Mucosa of descending colon (tissue), 3 donors: ENCODE measurements around the gene CATSPER3. TPM values are rescaled to one million over a fixed set of nuclear protein-coding genes. Genes with fewer than 3 reads are reported as not detected.

Experiments used
- ATAC-seq: fragments of 200-7000 bp; cut with Tn5 transposase; one replicate; pipeline ENCODE4 v1.9.1; 2020; ENCODE audit warnings: mild to moderate bottlenecking, moderate library complexity
- DNase-seq, 3 donors: peaks; one replicate each; pipeline ENCODE4 v3.0.0-alpha.2; 2020
- H3K36me3 ChIP-seq: fragments of 200-600 bp; one replicate; pipeline ENCODE4 v1.8.0; 2021; ENCODE audit warnings: low read depth, mild to moderate bottlenecking
- H3K4me1 ChIP-seq: fragments of 200-600 bp; one replicate; pipeline ENCODE4 v1.8.0; 2021; ENCODE audit warnings: low read depth, mild to moderate bottlenecking
- H3K4me3 ChIP-seq: fragments of 200-600 bp; one replicate; pipeline ENCODE4 v1.8.0; 2021; ENCODE audit warnings: mild to moderate bottlenecking
- H3K9me3 ChIP-seq: fragments of 200-600 bp; one replicate; pipeline ENCODE4 v1.8.0; 2021; ENCODE audit warnings: mild to moderate bottlenecking
- CTCF ChIP-seq: fragments of 200-600 bp; IDR thresholded peaks from one replicate; pipeline ENCODE4 v1.8.0; 2022; ENCODE audit warnings: antibody characterized with exemption, mild to moderate bottlenecking
- intact Hi-C, 2 donors: fragments of 100-400 bp; cut with DNase I in 1 of 2; cut with micrococcal nuclease in 1 of 2; formaldehyde crosslinking; loops; one replicate each; pipeline versions ENCODE4 v1.11.0 to v1.11.1; 2022; cut with DNase I, micrococcal nuclease
- total RNA-seq, 3 donors: library from RNA; stranded (reverse); fragmentation: NEBNext Ultra II Directional in 2 of 3; extraction: Animal tissue kit (Norgen Biotek cat#: 25700) in 2 of 3; gene quantifications; one replicate each; pipeline versions ENCODE4 v1.2.1 to v1.2.4, GENCODE V29; 2021 to 2023
- donor health status: DM: no; HTN: no; CAD: no; lungs with moderate emphysema.
- donor health status: DM: no; HTN: no; CAD: no.
- donor health status: DM: no; HTN: yes; CAD: no.

The CATSPER3 gene
- total RNA-seq, 3 donors from 2014 or later = 1.3 to 1.5 (median 1.3) TPM

GRCh38 chr5:134935711-134936602 lies 31.8 kb upstream of the CATSPER3 start:
- ATAC-seq = no peak
- intact Hi-C loops = no loop called here
- H3K4me1 ChIP-seq = no peaks in the 10 kb centered on the region
- H3K9me3 ChIP-seq = no peaks in the 10 kb centered on the region
- H3K36me3 ChIP-seq = no peaks in the 10 kb centered on the region
- no peak for DNase-seq
- TF ChIP-seq CTCF = no peak
- no peak overlapping the region for H3K4me3 ChIP-seq

- TF ChIP-seq CTCF = no peak
- H3K36me3 ChIP-seq = no peaks in the 10 kb centered on the region
- no peaks in the 10 kb centered on the region for H3K4me1 ChIP-seq
- DNase-seq = no peak
- no peaks in the 10 kb centered on the region for H3K9me3 ChIP-seq
- no peak overlapping the region for H3K4me3 ChIP-seq
- intact Hi-C loops = no loop called here
- ATAC-seq = no peak
Observed at GRCh38 chr5:134937526-134937925, 30.2 kb upstream of the CATSPER3 start.

- no peaks in the 10 kb centered on the region for H3K9me3 ChIP-seq
- intact Hi-C loops = no loop called here
- ATAC-seq = no peak
- no peaks in the 10 kb centered on the region for H3K4me1 ChIP-seq
- no peak overlapping the region for H3K4me3 ChIP-seq
- no peak for DNase-seq
- no peaks in the 10 kb centered on the region for H3K36me3 ChIP-seq
- TF ChIP-seq CTCF = no peak
Observed at GRCh38 chr5:134938030-134938429, 29.7 kb upstream of the CATSPER3 start.

GRCh38 chr5:134939500-134939899 lies 28.2 kb upstream of the CATSPER3 start:
- no peak for TF ChIP-seq CTCF

GRCh38 chr5:134943547-134943946 lies 24.2 kb upstream of the CATSPER3 start:
- intact Hi-C loops = no loop called here
- no peak for TF ChIP-seq CTCF

More at GRCh38 chr5:134939500-134939899, 28.2 kb upstream of the CATSPER3 start:
- DNase-seq = no peak
- Histone ChIP-seq H3K4me3 (no peak overlapping the region), H3K4me1 (no peaks in the 10 kb centered on the region), H3K36me3 (no peaks in the 10 kb centered on the region), H3K9me3 (no peaks in the 10 kb centered on the region)
- intact Hi-C loops = no loop called here
- no peak for ATAC-seq

More at GRCh38 chr5:134943547-134943946, 24.2 kb upstream of the CATSPER3 start:
- Histone ChIP-seq H3K4me1 (no peaks in the 10 kb centered on the region), H3K4me3 (no peak overlapping the region), H3K36me3 (no peaks in the 10 kb centered on the region), H3K9me3 (no peaks in the 10 kb centered on the region)
- DNase-seq (no peak), ATAC-seq (no peak)
